Measurements from ENCODE around the gene ZMAT5. TPM values are rescaled to one million over a fixed set of nuclear protein-coding genes. Genes with fewer than 3 reads are reported as not detected.
A peak's percentile ranks its signal among the peaks of the same experiment; 100 is the strongest.

The ZMAT5 gene
- total RNA-seq, 1 donor, result 14.2 TPM

GRCh38 chr22:29727131-29727523, 39.7 kb downstream of the ZMAT5 start:
- TF ChIP-seq CTCF (IDR thresholded peaks at IDR 0.05; ENCODE audit: insufficient read depth, low read depth, low read length), result peak; percentile 44
- H3K4me3 ChIP-seq (ENCODE audit: low read depth, low read length), result no peak overlapping the region
- DNase-seq (ENCODE audit: low read depth), result peak; percentile 35

DNA sequence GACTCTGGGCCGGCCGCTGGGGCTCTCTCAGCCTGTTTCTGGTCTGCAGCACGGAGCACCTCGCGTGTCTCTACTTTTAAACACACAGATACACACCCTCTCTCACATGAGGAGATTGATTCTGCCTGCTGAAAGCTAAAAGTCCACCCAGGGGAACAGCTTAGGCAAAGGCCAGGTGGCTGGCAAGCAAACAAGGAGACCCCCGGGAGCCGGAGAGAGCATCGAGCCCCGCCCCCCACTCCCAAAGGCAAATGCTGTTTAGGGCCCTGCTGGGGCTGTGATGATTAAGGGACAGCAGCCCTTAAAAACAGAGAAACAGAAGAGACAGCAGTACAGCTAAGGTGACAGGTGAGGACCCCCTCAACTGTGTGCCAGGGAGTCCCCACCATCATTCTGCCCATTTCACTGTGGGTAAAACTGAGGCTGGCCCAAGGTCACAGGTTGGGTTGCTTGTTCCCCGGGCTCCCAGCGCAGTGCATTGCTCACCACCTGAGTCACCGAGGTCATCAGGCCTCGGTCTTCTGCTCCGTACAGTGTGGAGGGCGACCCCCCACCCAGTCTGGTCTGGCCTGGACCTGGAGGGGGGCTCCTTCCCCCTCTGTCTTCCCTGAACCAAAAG, 40.2 kb downstream of the ZMAT5 start:
- H3K4me3 ChIP-seq (ENCODE audit: low read depth, low read length), result no peak overlapping the region
- DNase-seq (ENCODE audit: low read depth), result no peak
- TF ChIP-seq CTCF (IDR thresholded peaks at IDR 0.05; ENCODE audit: insufficient read depth, low read depth, low read length), result no peak

DNA sequence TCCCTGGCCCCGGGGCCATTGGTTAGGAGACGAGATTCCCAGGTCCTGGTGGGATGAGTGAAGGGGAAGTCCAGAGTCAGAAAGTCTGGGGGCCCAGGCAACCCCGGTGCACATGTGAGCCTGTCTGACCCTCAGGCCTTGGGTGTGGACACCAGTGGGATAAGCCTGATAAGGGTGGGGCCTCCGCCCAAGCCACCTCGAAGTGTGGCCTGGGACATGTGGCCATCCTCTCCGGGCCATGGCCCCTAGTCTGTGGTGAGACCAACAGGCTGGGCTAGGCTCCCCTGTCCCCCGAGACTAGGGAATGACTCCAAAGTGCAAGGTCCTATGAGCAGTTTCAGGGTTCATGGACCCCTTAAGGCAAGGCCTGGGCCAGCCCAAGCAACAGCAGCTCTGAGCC, 40.7 kb downstream of the ZMAT5 start:
- no peak overlapping the region for H3K4me3 ChIP-seq (ENCODE audit: low read depth, low read length)
- DNase-seq (ENCODE audit: low read depth), result no peak
- no peak for TF ChIP-seq CTCF (IDR thresholded peaks at IDR 0.05; ENCODE audit: insufficient read depth, low read depth, low read length)

DNA sequence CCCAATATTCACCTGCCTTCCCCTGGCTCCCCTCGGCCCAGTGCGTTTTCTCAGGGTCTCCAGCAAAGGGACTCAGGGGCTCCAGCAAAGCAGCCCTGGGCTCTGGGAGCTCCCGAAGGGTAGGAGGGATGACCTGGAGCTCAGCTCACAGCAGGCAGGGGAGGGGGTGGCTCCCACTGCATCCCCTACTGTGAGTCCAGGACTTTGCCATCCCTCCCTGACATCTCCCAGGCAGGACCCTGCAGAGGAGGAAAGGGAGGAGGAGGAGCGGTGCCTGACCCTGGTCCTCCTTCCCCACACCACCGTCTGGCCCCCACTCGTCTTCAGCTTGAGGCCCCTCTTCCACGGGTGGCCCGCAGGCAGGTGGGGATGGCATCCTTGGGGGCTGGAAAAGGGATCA, 42.0 kb downstream of the ZMAT5 start:
- H3K4me3 ChIP-seq (ENCODE audit: low read depth, low read length), result no peak overlapping the region
- DNase-seq (ENCODE audit: low read depth), result no peak
- no peak for TF ChIP-seq CTCF (IDR thresholded peaks at IDR 0.05; ENCODE audit: insufficient read depth, low read depth, low read length)

DNA sequence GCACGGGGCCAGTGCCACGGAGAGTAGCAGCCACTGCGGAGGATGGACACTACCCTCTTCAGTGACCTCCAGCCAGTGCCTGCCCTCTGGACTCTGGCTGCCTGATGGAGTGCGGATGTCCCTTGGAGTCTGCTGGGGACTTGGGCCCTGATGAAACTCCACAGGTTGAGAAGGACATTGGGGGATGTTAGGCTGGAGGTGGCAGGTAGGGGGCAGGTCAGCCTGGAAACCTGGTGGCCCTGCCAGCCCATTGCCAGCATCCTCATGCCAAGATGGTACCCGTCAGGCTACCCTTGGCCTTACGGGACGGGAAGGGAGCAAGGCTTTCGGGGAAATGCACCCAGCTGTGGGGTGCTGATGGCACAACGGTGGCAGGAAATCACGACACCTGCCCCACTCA, 43.0 kb downstream of the ZMAT5 start:
- DNase-seq (ENCODE audit: low read depth), result no peak
- no peak overlapping the region for H3K4me3 ChIP-seq (ENCODE audit: low read depth, low read length)
- no peak for TF ChIP-seq CTCF (IDR thresholded peaks at IDR 0.05; ENCODE audit: insufficient read depth, low read depth, low read length)

DNA sequence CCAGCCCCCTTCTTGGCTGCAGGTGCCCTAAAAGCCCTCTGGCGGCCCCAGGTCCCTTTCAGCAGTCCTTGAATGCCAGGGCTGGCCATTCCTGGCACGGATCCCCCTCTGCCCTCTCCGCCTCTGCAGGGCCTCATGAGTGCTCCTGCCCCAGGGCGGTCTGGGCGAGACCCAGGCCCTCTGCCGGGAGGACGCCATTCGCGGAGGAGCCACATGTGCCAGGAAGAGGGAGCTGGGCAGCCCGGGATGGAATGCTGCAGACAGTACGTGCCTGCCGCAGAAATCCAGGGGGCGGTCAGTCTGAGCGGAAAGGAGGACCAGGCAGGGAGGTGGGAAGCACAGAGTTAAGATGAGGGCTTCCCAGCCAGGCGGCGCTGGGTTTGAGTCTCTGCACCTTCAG, 44.2 kb downstream of the ZMAT5 start:
- DNase-seq (ENCODE audit: low read depth), result no peak
- H3K4me3 ChIP-seq (ENCODE audit: low read depth, low read length), result no peak overlapping the region
- no peak for TF ChIP-seq CTCF (IDR thresholded peaks at IDR 0.05; ENCODE audit: insufficient read depth, low read depth, low read length)

DNA sequence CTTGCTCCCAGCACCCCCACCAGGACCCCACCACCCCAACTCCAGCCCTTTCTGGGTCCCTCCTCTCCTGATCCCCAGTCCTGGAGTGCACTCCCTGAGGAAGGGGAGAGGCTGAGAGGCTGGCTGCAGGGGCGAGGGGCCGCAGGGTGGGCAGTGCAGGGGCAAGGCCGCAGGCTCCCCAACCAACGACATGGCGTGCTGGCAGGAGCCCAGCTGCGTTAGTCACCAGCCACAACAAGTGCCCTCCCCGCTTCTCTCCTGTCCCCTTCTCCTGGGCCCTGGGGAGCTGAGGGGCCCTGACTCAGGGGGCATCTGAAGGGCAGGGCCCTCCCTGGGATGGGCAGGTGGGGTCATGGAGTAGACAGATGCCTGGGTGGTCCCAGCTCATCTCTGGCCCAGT, 44.7 kb downstream of the ZMAT5 start:
- DNase-seq (ENCODE audit: low read depth), result no peak
- no peak overlapping the region for H3K4me3 ChIP-seq (ENCODE audit: low read depth, low read length)
- TF ChIP-seq CTCF (IDR thresholded peaks at IDR 0.05; ENCODE audit: insufficient read depth, low read depth, low read length), result no peak
